Fibroblast of the aortic adventitia (primary cell): ENCODE measurements around the gene SPRED1. TPM values are rescaled to one million over a fixed set of nuclear protein-coding genes. Genes with fewer than 3 reads are reported as not detected.
A peak's percentile ranks its signal among the peaks of the same experiment; 100 is the strongest.

ENCODE experiments used
- DNase-seq: peaks from one replicate; pipeline ENCODE4 v3.0.0-alpha.2; 2010; ENCODE audit warnings: low read depth
- H3K4me3 ChIP-seq: 2 replicates; pipeline ENCODE4 v1.5.1; 2011; ENCODE audit warnings: low read depth, mild to moderate bottlenecking, control low read depth, low read length, moderate library complexity
- CTCF ChIP-seq: IDR thresholded peaks from 2 replicates; pipeline ENCODE4 v1.5.1; 2011; ENCODE audit warnings: mild to moderate bottlenecking, low read length, control low read depth, inconsistent platforms; ENCODE audit not compliant: insufficient read depth
- total RNA-seq: library from RNA; depleted of rRNA; stranded (reverse); fragments of >200 nt; gene quantifications from 2 replicates; pipeline ENCODE4 v1.2.3, GENCODE V29; 2012; ENCODE audit warnings: low replicate concordance

SPRED1 gene
- total RNA-seq, 1 donor: 55.1 TPM

- DNase-seq: no peak
- H3K4me3 ChIP-seq: no peak overlapping the region
- no peak for TF ChIP-seq CTCF
Observed at GRCh38 chr15:38377636-38378035, 125.0 kb downstream of the SPRED1 start.

DNA sequence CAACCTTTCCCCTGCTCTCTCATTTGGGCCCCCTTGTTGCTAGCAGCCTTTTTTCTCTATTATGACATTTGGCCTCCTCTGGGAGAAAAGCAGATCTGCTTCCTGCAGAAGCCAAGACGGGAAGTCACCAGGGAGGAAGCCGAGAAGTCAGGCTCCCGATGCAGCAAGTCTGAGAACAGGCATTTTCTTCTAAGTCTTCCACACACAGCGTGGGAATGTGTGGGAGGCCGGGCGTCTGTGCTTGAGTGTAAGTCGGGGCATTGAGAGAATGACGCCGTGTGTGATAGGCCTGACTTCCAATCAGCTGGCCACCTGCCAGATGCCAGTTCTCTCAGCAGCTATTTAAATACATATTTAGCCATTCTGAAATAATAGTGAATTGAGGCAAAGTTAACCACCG is 125.5 kb downstream of the SPRED1 start:
- no peak for TF ChIP-seq CTCF
- DNase-seq: peak; percentile 30
- H3K4me3 ChIP-seq: no peak overlapping the region

DNA sequence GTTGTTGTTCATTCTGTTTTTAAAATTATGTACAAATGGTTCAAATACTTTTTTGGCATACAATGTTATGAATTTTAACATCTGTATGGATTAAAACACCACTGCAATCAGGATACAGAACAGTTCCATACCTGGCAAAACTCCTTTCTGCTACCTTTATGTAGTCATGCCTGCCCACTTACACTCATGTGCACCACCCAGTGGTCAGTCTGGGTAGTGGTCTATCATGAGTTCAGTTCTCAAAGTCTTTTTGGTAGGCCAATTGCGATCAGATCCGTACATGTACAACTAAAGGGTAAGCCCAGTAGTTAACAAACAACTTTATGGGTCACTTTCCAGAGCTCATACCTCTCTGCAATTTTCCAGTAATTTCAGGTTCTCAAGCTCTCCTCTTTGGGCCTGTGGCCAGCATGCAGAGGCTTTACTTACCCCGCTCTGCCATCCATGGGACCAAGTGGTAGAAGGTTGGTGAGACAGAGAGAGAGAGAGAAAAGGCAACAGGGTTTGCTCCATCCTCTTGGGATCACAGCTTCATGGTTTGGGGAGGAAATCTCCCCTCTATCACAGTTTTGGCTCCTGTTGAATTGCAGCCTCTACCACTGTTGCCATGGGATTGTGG is 137.4 kb downstream of the SPRED1 start:
- TF ChIP-seq CTCF: peak; percentile 93
- no peak overlapping the region for H3K4me3 ChIP-seq
- peak; percentile 71 for DNase-seq

GRCh38 chr15:38391191-38391590 is 138.6 kb downstream of the SPRED1 start:
- no peak for DNase-seq
- no peak overlapping the region for H3K4me3 ChIP-seq
- no peak for TF ChIP-seq CTCF

DNA sequence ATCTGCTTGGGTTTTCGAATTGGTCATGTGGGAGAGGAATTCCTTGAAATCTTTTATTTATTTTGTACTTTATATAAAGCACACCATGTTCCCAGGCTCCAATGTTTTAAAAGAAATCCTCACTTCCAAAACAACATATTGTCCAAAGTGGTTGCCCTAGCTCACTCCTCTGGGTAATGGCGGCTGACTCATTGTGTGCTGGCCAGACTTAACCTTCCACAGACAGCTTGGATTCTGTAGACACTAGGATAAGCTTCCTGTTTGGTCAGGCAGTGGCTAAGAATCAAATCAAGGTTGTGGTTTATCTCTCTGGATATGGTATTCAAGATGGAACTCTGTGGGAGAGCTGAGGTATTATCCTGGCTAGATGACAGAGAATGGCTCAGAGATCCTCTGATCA is 145.5 kb downstream of the SPRED1 start:
- no peak overlapping the region for H3K4me3 ChIP-seq
- TF ChIP-seq CTCF: no peak
- DNase-seq: peak; percentile 93

- no peak overlapping the region for H3K4me3 ChIP-seq
- TF ChIP-seq CTCF: no peak
- DNase-seq: peak; percentile 45
Observed at GRCh38 chr15:38401106-38401505, 148.5 kb downstream of the SPRED1 start.

DNA sequence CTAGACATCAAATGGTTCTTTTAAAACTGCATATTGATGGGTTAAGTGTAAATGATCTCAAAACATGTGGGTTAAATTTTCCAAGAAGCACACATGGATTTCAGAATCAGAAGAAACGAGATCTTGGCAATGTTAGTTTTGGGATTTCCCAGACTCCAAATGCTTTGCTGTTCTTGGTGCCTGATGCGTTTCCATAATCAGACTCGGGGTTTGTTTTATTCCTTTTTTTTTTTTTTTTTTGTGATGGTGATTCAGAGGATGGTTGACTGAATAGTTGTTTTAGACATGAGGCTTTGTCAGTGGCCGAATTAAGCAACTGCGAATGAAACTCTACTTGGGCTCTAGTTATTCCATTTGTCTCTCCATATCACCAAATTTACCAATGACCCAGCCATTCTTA is 149.1 kb downstream of the SPRED1 start:
- peak; percentile 58 for DNase-seq
- H3K4me3 ChIP-seq: no peak overlapping the region
- no peak for TF ChIP-seq CTCF
